ENCODE results near the gene SV2C.

DNA sequence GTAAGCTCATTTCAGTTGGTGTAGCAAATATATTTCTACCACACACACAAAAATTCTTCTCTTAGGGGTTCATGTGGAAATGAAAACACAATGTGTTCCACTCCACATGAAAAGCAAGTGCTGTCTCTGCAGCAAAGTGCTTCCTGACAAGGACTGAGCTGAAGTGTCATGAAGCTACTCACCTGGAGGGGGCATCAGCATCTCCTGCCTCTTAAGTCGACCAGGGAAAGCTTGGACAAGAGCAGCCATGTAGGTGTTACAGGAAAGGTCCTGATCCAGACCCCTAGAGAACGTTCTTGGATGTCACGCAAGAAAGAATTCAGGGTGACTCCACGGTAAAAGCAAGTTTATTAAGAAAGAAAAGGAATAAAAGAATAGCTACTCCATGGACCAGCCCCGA is 62.8 kb downstream of the SV2C start:
- TF ChIP-seq, protein P1, sequence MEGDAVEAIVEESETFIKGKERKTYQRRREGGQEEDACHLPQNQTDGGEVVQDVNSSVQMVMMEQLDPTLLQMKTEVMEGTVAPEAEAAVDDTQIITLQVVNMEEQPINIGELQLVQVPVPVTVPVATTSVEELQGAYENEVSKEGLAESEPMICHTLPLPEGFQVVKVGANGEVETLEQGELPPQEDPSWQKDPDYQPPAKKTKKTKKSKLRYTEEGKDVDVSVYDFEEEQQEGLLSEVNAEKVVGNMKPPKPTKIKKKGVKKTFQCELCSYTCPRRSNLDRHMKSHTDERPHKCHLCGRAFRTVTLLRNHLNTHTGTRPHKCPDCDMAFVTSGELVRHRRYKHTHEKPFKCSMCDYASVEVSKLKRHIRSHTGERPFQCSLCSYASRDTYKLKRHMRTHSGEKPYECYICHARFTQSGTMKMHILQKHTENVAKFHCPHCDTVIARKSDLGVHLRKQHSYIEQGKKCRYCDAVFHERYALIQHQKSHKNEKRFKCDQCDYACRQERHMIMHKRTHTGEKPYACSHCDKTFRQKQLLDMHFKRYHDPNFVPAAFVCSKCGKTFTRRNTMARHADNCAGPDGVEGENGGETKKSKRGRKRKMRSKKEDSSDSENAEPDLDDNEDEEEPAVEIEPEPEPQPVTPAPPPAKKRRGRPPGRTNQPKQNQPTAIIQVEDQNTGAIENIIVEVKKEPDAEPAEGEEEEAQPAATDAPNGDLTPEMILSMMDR (conservative IDR thresholded peaks at IDR 0.05 in 1 of 2, IDR thresholded peaks at IDR 0.05 in 1 of 2; ENCODE audit: low read depth in 1 of 2, low read length in 2 of 2), result no peak
- TF ChIP-seq EZH2 (IDR thresholded peaks at IDR 0.05; ENCODE audit: low read length, missing control alignments), result no peak

Data from fibroblast of lung (primary cell).